Astrocyte of the cerebellum (primary cell): Measurements from ENCODE around the gene FAF1.
"Not testable (repeated sequence)": the region's sequence is repeated elsewhere in the genome, so short reads cannot be mapped to it uniquely, and the experiment has no call there.

ENCODE experiments used
- DNase-seq: peaks from one replicate; pipeline ENCODE4 v3.0.0-alpha.2; 2011; ENCODE audit warnings: low read depth
- H3K4me3 ChIP-seq: 2 replicates; pipeline ENCODE4 v1.5.1; 2011; ENCODE audit warnings: mild to moderate bottlenecking, low read depth, low read length, moderate library complexity
- CTCF ChIP-seq: IDR thresholded peaks from 2 replicates; pipeline ENCODE4 v1.5.1; 2012; ENCODE audit warnings: low read length, low read depth, moderate library complexity, mild to moderate bottlenecking; ENCODE audit errors: missing control alignments
- in situ Hi-C: cut with HindIII; loops from 2 replicates; pipeline ENCODE4 v1.10.0; 2017; ENCODE audit warnings: low sequenced_read_pairs

Gene FAF1

GRCh38 chr1:50967416-50968157, 7.5 kb upstream of the FAF1 start:
- TF ChIP-seq CTCF, result no peak
- no peak for DNase-seq
- in situ Hi-C loops, result no loop called here
- H3K4me3 ChIP-seq, result peak overlapping the region; percentile 93

- no peak for TF ChIP-seq CTCF
- no peak for DNase-seq
- in situ Hi-C loops, result no loop called here
- no peak overlapping the region for H3K4me3 ChIP-seq
Measured at GRCh38 chr1:50966991-50967390, 6.9 kb upstream of the FAF1 start.

GRCh38 chr1:50964863-50965262, 4.8 kb upstream of the FAF1 start:
- in situ Hi-C loops, result no loop called here

GRCh38 chr1:50959303-50959912, 659 bp downstream of the FAF1 start:
- in situ Hi-C loops, result no loop called here
- H3K4me3 ChIP-seq, result peak overlapping the region; percentile 60
- no peak for TF ChIP-seq CTCF
- DNase-seq, result no peak

More at GRCh38 chr1:50964863-50965262, 4.8 kb upstream of the FAF1 start:
- H3K4me3 ChIP-seq, result no peak overlapping the region
- no peak for TF ChIP-seq CTCF
- DNase-seq, result no peak

- DNase-seq, result no peak
Measured at GRCh38 chr1:50955116-50955515, 5.0 kb downstream of the FAF1 start.

GRCh38 chr1:50952566-50952965, 7.5 kb downstream of the FAF1 start:
- DNase-seq, H3K4me3 ChIP-seq, in situ Hi-C loops: not testable (repeated sequence)

More at GRCh38 chr1:50955116-50955515, 5.0 kb downstream of the FAF1 start:
- TF ChIP-seq CTCF, result no peak
- H3K4me3 ChIP-seq, result no peak overlapping the region
- in situ Hi-C loops, result no loop called here

- no peak for TF ChIP-seq CTCF
- in situ Hi-C loops, result no loop called here
- no peak overlapping the region for H3K4me3 ChIP-seq
- no peak for DNase-seq
Measured at GRCh38 chr1:50950396-50950795, 9.7 kb downstream of the FAF1 start.
